Stimulated activated CD8-positive, alpha-beta memory T cell treated with anti-CD3 and anti-CD28 coated beads, Interleukin-12 subunit alpha, Interleukin-12 subunit beta, amount 100 ng/mL, for 4 hours (primary cell): Measurements from ENCODE around the gene RGP1.

ENCODE experiments used
- DNase-seq: peaks from one replicate; pipeline ENCODE4 v3.0.0-alpha.2; 2020; ENCODE audit warnings: low read depth

The RGP1 gene

GRCh38 chr9:35748858-35749514 lies at the start of gene RGP1, which contains the start of gene GBA2:
RGP1 (plus strand) TSS chr9:35749287; CDS start chr9:35749756, 469 bp downstream.
GBA2 (minus strand) TSS chr9:35749228; CDS start chr9:35748704, 524 bp downstream.
- DNase-seq = peak; percentile 61

GRCh38 chr9:35700031-35700430 lies 49.1 kb upstream of the RGP1 start:
- DNase-seq = no peak

- no peak for DNase-seq
These were observed 48.1 kb upstream of the RGP1 start for GRCh38 chr9:35700942-35701341.

GRCh38 chr9:35702696-35703095 lies 46.4 kb upstream of the RGP1 start:
- DNase-seq = no peak

GRCh38 chr9:35703906-35704672 lies 45.0 kb upstream of the RGP1 start:
- no peak for DNase-seq

GRCh38 chr9:35705372-35705771 lies 43.7 kb upstream of the RGP1 start:
- no peak for DNase-seq

GRCh38 chr9:35705836-35706430 lies 43.2 kb upstream of the RGP1 start:
- no peak for DNase-seq

- no peak for DNase-seq
These were observed 42.1 kb upstream of the RGP1 start for GRCh38 chr9:35706951-35707350.

- no peak for DNase-seq
These were observed 40.9 kb upstream of the RGP1 start for GRCh38 chr9:35708146-35708545.

GRCh38 chr9:35710818-35711500 lies 38.1 kb upstream of the RGP1 start:
- DNase-seq = no peak

GRCh38 chr9:35711501-35712428 lies 37.3 kb upstream of the RGP1 start:
- no peak for DNase-seq

GRCh38 chr9:35712762-35713400 lies 36.2 kb upstream of the RGP1 start:
- no peak for DNase-seq

- DNase-seq = no peak
These were observed 35.5 kb upstream of the RGP1 start for GRCh38 chr9:35713578-35713977.

GRCh38 chr9:35714123-35714522 lies 35.0 kb upstream of the RGP1 start:
- DNase-seq = no peak

- DNase-seq = no peak
These were observed 34.4 kb upstream of the RGP1 start for GRCh38 chr9:35714579-35715252.

GRCh38 chr9:35716230-35716629 lies 32.9 kb upstream of the RGP1 start:
- DNase-seq = no peak

- DNase-seq = no peak
These were observed 31.8 kb upstream of the RGP1 start for GRCh38 chr9:35717132-35717870.

GRCh38 chr9:35718721-35719511 lies 30.2 kb upstream of the RGP1 start:
- DNase-seq = no peak

- DNase-seq = no peak
These were observed 29.5 kb upstream of the RGP1 start for GRCh38 chr9:35719546-35719945.
